HEK293 (cell line): ENCODE measurements around the gene RAB11A.

Source experiments
- CTCF ChIA-PET: fragments of 350-600 bp; formaldehyde crosslinking; extraction: SDS; loops from one replicate; lab custom pipeline; 2021; ENCODE audit warnings: antibody characterized with exemption; lab: Yijun Ruan, JAX
- POLR2A ChIA-PET: fragments of 300-600 bp; formaldehyde crosslinking; extraction: SDS; loops from one replicate; lab custom pipeline; 2020; ENCODE audit warnings: antibody characterized with exemption, inconsistent platforms; lab: Yijun Ruan, JAX
- H3K27ac ChIP-seq: fragments of 200-500 bp; sonication (Bioruptor generic); 2 replicates; pipeline ENCODE4 v1.5.1; 2014; ENCODE audit warnings: low read depth, low read length, control low read depth, inconsistent platforms; ENCODE audit errors: extremely low read depth
- H3K36me3 ChIP-seq, 2 experiments: fragments of 200-500 bp in 1 of 2; sonication (Bioruptor generic) in 1 of 2; 1 replicate in 1 of 2; 2 replicates in 1 of 2; pipeline ENCODE4 v1.5.1; 2014 to 2017; ENCODE audit warnings: inconsistent platforms in 2 of 2, low read length in 2 of 2; ENCODE audit not compliant: control insufficient read depth in 2 of 2, insufficient read depth in 1 of 2
- H3K4me1 ChIP-seq: fragments of 200-500 bp; sonication (Bioruptor generic); 2 replicates; pipeline ENCODE4 v1.5.1; 2014; ENCODE audit warnings: mild to moderate bottlenecking, low read length, inconsistent platforms; ENCODE audit not compliant: control insufficient read depth, insufficient read depth
- H3K4me3 ChIP-seq: 2 replicates; pipeline ENCODE4 v1.5.1; 2011; ENCODE audit warnings: low read depth, mild to moderate bottlenecking, control low read depth, low read length, moderate library complexity
- H3K9me3 ChIP-seq: fragments of 200-500 bp; sonication (Bioruptor generic); 2 replicates; pipeline ENCODE4 v1.5.1; 2014; ENCODE audit warnings: low read depth, low read length, inconsistent platforms; ENCODE audit not compliant: control insufficient read depth, insufficient read depth
- KLF10 ChIP-seq: fragments of 450-650 bp; IDR thresholded peaks from 2 replicates; pipeline ENCODE4 v1.5.1; 2018; ENCODE audit warnings: missing biosample characterization, mild to moderate bottlenecking, missing genetic modification characterization
- MEIS1 ChIP-seq: sonication (generic); formaldehyde crosslinking; IDR thresholded peaks from 2 replicates; pipeline ENCODE4 v1.8.1; 2022; ENCODE audit warnings: missing genetic modification reagents, mild to moderate bottlenecking, borderline replicate concordance
- SCRT2 ChIP-seq: fragments of 450-650 bp; formaldehyde crosslinking; IDR thresholded peaks from 2 replicates; pipeline ENCODE4 v1.5.1; 2016; ENCODE audit warnings: missing biosample characterization, missing genetic modification characterization
- TRIM28 ChIP-seq: IDR thresholded peaks from 2 replicates; pipeline ENCODE4 v1.6.1; 2011; ENCODE audit warnings: low read length, control low read depth, borderline replicate concordance
- ZBTB21 ChIP-seq: fragments of 450-650 bp; formaldehyde crosslinking; IDR thresholded peaks from 2 replicates; pipeline ENCODE4 v1.5.1; 2017; ENCODE audit warnings: missing biosample characterization, missing genetic modification characterization
- ZEB2 ChIP-seq: fragments of 450-650 bp; formaldehyde crosslinking; IDR thresholded peaks from 2 replicates; pipeline ENCODE4 v1.5.1; 2016; ENCODE audit warnings: missing biosample characterization, missing genetic modification characterization
- ZFP3 ChIP-seq: fragments of 450-650 bp; formaldehyde crosslinking; IDR thresholded peaks from 2 replicates; pipeline ENCODE4 v1.5.1; 2016; ENCODE audit warnings: low read depth, missing biosample characterization, missing genetic modification characterization
- ZFP41 ChIP-seq: fragments of 450-650 bp; formaldehyde crosslinking; IDR thresholded peaks from 2 replicates; pipeline ENCODE4 v1.5.1; 2016; ENCODE audit warnings: missing biosample characterization, missing genetic modification characterization, borderline replicate concordance
- ZNF114 ChIP-seq: fragments of 450-650 bp; formaldehyde crosslinking; IDR thresholded peaks from 2 replicates; pipeline ENCODE4 v1.5.0; 2017; ENCODE audit warnings: missing biosample characterization, missing genetic modification characterization
- ZNF133 ChIP-seq: fragments of 450-650 bp; formaldehyde crosslinking; IDR thresholded peaks from 2 replicates; pipeline ENCODE4 v1.5.1; 2016; ENCODE audit warnings: missing biosample characterization, missing genetic modification characterization
- ZNF148 ChIP-seq: fragments of 450-650 bp; formaldehyde crosslinking; IDR thresholded peaks from 2 replicates; pipeline ENCODE4 v1.5.0; 2017; ENCODE audit warnings: missing biosample characterization, missing genetic modification characterization, borderline replicate concordance
- ZNF157 ChIP-seq: fragments of 450-650 bp; formaldehyde crosslinking; IDR thresholded peaks from 2 replicates; pipeline ENCODE4 v1.5.1; 2016; ENCODE audit warnings: missing biosample characterization, missing genetic modification characterization
- ZNF274 ChIP-seq, 2 experiments: fragments of 200-500 bp in 1 of 2; fragments of 450-650 bp in 1 of 2; sonication (Bioruptor generic) in 1 of 2; formaldehyde crosslinking in 1 of 2; IDR thresholded peaks; 2 replicates each; pipeline versions ENCODE4 v1.5.1 to v1.6.1; 2014 to 2016; ENCODE audit warnings: borderline replicate concordance in 1 of 2, inconsistent platforms in 1 of 2, low read length in 1 of 2, missing biosample characterization in 1 of 2, missing genetic modification characterization in 1 of 2
- ZNF280D ChIP-seq: fragments of 450-650 bp; formaldehyde crosslinking; IDR thresholded peaks from 2 replicates; pipeline ENCODE4 v1.5.1; 2016; ENCODE audit warnings: missing biosample characterization, missing genetic modification characterization
- ZNF335 ChIP-seq: fragments of 450-650 bp; formaldehyde crosslinking; conservative IDR thresholded peaks from 2 replicates; pipeline ENCODE4 v1.5.1; 2016; ENCODE audit warnings: missing biosample characterization, missing genetic modification characterization
- ZNF354C ChIP-seq: fragments of 450-650 bp; formaldehyde crosslinking; IDR thresholded peaks from 2 replicates; pipeline ENCODE4 v1.5.1; 2016; ENCODE audit warnings: missing biosample characterization, missing genetic modification characterization, low read depth, borderline replicate concordance
- ZNF398 ChIP-seq: fragments of 450-650 bp; formaldehyde crosslinking; IDR thresholded peaks from 2 replicates; pipeline ENCODE4 v1.5.1; 2017; ENCODE audit warnings: missing biosample characterization, missing genetic modification characterization
- ZNF513 ChIP-seq: fragments of 450-650 bp; IDR thresholded peaks from 2 replicates; pipeline ENCODE4 v1.5.1; 2018; ENCODE audit warnings: missing biosample characterization, missing genetic modification characterization
- ZNF585B ChIP-seq: fragments of 450-650 bp; formaldehyde crosslinking; IDR thresholded peaks from 2 replicates; pipeline ENCODE4 v1.5.1; 2016; ENCODE audit warnings: missing biosample characterization, missing genetic modification characterization
- ZNF600 ChIP-seq: fragments of 450-650 bp; formaldehyde crosslinking; IDR thresholded peaks from 2 replicates; pipeline ENCODE4 v1.5.1; 2016; ENCODE audit warnings: missing biosample characterization, missing genetic modification characterization
- ZNF654 ChIP-seq: fragments of 450-650 bp; formaldehyde crosslinking; IDR thresholded peaks from 2 replicates; pipeline ENCODE4 v1.5.1; 2016; ENCODE audit warnings: low read depth, missing biosample characterization, missing genetic modification characterization
- ZNF791 ChIP-seq: fragments of 450-650 bp; formaldehyde crosslinking; IDR thresholded peaks from 2 replicates; pipeline ENCODE4 v1.5.1; 2016; ENCODE audit warnings: missing biosample characterization, missing genetic modification characterization
- TF ChIP-seq, protein P1 (sequence below): fragments of 450-650 bp; formaldehyde crosslinking; IDR thresholded peaks from 2 replicates; pipeline ENCODE4 v1.5.1; 2016; ENCODE audit warnings: missing biosample characterization, missing genetic modification characterization

The RAB11A gene

GRCh38 chr15:65828585-65828984 is 40.7 kb upstream of the RAB11A start:
- TF ChIP-seq MEIS1 (CRISPR knock-in tag) (no peak), ZFP3 (tag by site-specific recombination) (no peak)
- TF ChIP-seq, all 188 proteins: peak for 0
- Histone ChIP-seq H3K4me1 (peaks cover 9% of the 10 kb centered on the region), H3K4me3 (no peak overlapping the region), H3K9me3 (no peaks in the 10 kb centered on the region), H3K36me3 (no peaks in the 10 kb centered on the region), H3K27ac (no peak overlapping the region)
- POLR2A ChIA-PET: no interaction called here
- CTCF ChIA-PET: interaction anchor here (0.6 to 1.8 kb wide), 17 partner anchors 9 to 720 kb away, joined by 3 to 16 read pairs (median 3); partner anchors contain the start of gene DENND4A

- ChIA-PET CTCF (interaction anchor here (0.6 to 1.8 kb wide), 18 partner anchors 9 to 719 kb away, joined by 3 to 16 read pairs (median 4); partner anchors contain the start of gene DENND4A), POLR2A (no interaction called here)
- no peak overlapping the region for H3K27ac ChIP-seq
- peaks cover 15% of the 10 kb centered on the region for H3K4me1 ChIP-seq
- H3K9me3 ChIP-seq: no peaks in the 10 kb centered on the region
- no peaks in the 10 kb centered on the region for H3K36me3 ChIP-seq
- H3K4me3 ChIP-seq: no peak overlapping the region
- TF ChIP-seq ZNF133 (tag by site-specific recombination) (no peak), ZNF654 (tag by site-specific recombination) (peak; percentile 51; the same call in 1 of the 2 replicates), ZNF791 (tag by site-specific recombination) (no peak), ZNF335 (0 out of 2 replicates have a peak, but pooled peaks have one; percentile 6), ZNF398 (tag by site-specific recombination) (no peak), TRIM28 (no peak), SCRT2 (no peak), ZNF585B (tag by site-specific recombination) (no peak), ZNF274 (IDR thresholded peaks at IDR 0.05; ENCODE audit: low read length) (no peak), ZNF274 (tag by site-specific recombination; IDR thresholded peaks at IDR 0.05; ENCODE audit: borderline replicate concordance) (no peak), ZFP41 (tag by site-specific recombination) (no peak), ZNF280D (no peak), ZNF600 (tag by site-specific recombination) (no peak), ZNF513 (no peak), ZBTB21 (no peak), ZNF157 (tag by site-specific recombination) (no peak), ZEB2 (peak; percentile 21; the same call in 1 of the 2 replicates), ZNF114 (tag by site-specific recombination) (no peak), ZNF148 (tag by site-specific recombination) (no peak), KLF10 (tag by site-specific recombination) (0 out of 2 replicates have a peak, but pooled peaks have one; percentile 16), ZNF354C (tag by site-specific recombination) (no peak)
- TF ChIP-seq, protein P1, sequence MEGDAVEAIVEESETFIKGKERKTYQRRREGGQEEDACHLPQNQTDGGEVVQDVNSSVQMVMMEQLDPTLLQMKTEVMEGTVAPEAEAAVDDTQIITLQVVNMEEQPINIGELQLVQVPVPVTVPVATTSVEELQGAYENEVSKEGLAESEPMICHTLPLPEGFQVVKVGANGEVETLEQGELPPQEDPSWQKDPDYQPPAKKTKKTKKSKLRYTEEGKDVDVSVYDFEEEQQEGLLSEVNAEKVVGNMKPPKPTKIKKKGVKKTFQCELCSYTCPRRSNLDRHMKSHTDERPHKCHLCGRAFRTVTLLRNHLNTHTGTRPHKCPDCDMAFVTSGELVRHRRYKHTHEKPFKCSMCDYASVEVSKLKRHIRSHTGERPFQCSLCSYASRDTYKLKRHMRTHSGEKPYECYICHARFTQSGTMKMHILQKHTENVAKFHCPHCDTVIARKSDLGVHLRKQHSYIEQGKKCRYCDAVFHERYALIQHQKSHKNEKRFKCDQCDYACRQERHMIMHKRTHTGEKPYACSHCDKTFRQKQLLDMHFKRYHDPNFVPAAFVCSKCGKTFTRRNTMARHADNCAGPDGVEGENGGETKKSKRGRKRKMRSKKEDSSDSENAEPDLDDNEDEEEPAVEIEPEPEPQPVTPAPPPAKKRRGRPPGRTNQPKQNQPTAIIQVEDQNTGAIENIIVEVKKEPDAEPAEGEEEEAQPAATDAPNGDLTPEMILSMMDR (tag by site-specific recombination): peak; percentile 46
Observed at GRCh38 chr15:65829130-65829764, 40.0 kb upstream of the RAB11A start.
